K562 (cell line): ENCODE data around the gene ZNF155. TPM values are rescaled to one million over a fixed set of nuclear protein-coding genes. Genes with fewer than 3 reads are reported as not detected.

Experiments used
- ARID1B ChIP-seq: fragments of 450-650 bp; IDR thresholded peaks from 2 replicates; pipeline ENCODE4 v1.6.1; 2016; ENCODE audit warnings: antibody characterized with exemption, mild to moderate bottlenecking, inconsistent platforms
- EHMT2 ChIP-seq: fragments of 450-650 bp; IDR thresholded peaks from 2 replicates; pipeline ENCODE4 v1.6.1; 2018; ENCODE audit warnings: antibody characterized with exemption
- ELF4 ChIP-seq: fragments of 450-650 bp; formaldehyde crosslinking; IDR thresholded peaks from 2 replicates; pipeline ENCODE4 v1.4.0; 2022; ENCODE audit warnings: missing genetic modification characterization
- GATAD2B ChIP-seq: fragments of 450-650 bp; IDR thresholded peaks from 2 replicates; pipeline ENCODE4 v1.6.1; 2017; ENCODE audit warnings: mild to moderate bottlenecking, borderline replicate concordance
- KAT7 ChIP-seq: sonication (generic); formaldehyde crosslinking; IDR thresholded peaks from 2 replicates; pipeline ENCODE4 v1.8.0; 2022; ENCODE audit warnings: missing genetic modification reagents, mild to moderate bottlenecking, borderline replicate concordance
- NELFE ChIP-seq: IDR thresholded peaks from 2 replicates; pipeline ENCODE4 v1.6.1; 2011; ENCODE audit warnings: mild to moderate bottlenecking; ENCODE audit not compliant: insufficient read depth, insufficient read length
- TCF7L2 ChIP-seq: fragments of 150-350 bp; IDR thresholded peaks from 2 replicates; pipeline ENCODE4 v1.6.1; 2016; ENCODE audit warnings: low read depth, mild to moderate bottlenecking, low read length, moderate library complexity
- THRB ChIP-seq: fragments of 450-650 bp; formaldehyde crosslinking; conservative IDR thresholded peaks from 2 replicates; pipeline ENCODE4 v1.4.0; 2022; ENCODE audit warnings: mild to moderate bottlenecking, missing genetic modification characterization
- ZBTB2 ChIP-seq: fragments of 450-650 bp; IDR thresholded peaks from 2 replicates; pipeline ENCODE4 v1.6.1; 2016; ENCODE audit warnings: antibody characterized with exemption
- ZBTB49 ChIP-seq: sonication (generic); formaldehyde crosslinking; IDR thresholded peaks from 2 replicates; pipeline ENCODE4 v1.8.0; 2022; ENCODE audit warnings: missing genetic modification reagents, mild to moderate bottlenecking, borderline replicate concordance
- ZNF146 ChIP-seq: IDR thresholded peaks from one replicate; pipeline ENCODE4 v1.6.1; 2018; ENCODE audit warnings: missing compliant biosample characterization; ENCODE audit not compliant: unreplicated experiment
- ZNF253 ChIP-seq: fragments of 250-450 bp; sonication (Bioruptor Pico); conservative IDR thresholded peaks from 2 replicates; pipeline ENCODE4 v1.6.1; 2021; ENCODE audit warnings: mild to moderate bottlenecking
- ZNF583 ChIP-seq: fragments of 250-450 bp; sonication (Bioruptor Pico); IDR thresholded peaks from 2 replicates; pipeline ENCODE4 v1.4.0; 2020
- polyA plus RNA-seq, 8 experiments: library from polyadenylated mRNA; depleted of rRNA in 4 of 8; stranded (reverse) in 5 of 8; unstranded in 3 of 8; fragments of >200 nt; fragmentation: Nextera tagmentation in 2 of 8; fragmentation: Illumina TruSeq in 1 of 8; extraction: Ambion mirVana in 2 of 8; extraction: Trizol in 1 of 8; gene quantifications; 2 replicates each; pipeline versions ENCODE4 v1.2.1 to v1.2.3, GENCODE V29; 2011 to 2014; ENCODE audit warnings: inconsistent platforms in 1 of 8, missing spikeins in 1 of 8
- total RNA-seq, 7 experiments: library from RNA; depleted of rRNA in 6 of 7; stranded (reverse); fragments of >200 nt in 6 of 7; fragmentation: Illumina TruSeq in 2 of 7; extraction: Trizol in 2 of 7; gene quantifications; 2 replicates each; pipeline versions ENCODE4 v1.2.1 to v1.2.3, GENCODE V29; 2011 to 2021; ENCODE audit warnings: low replicate concordance in 1 of 7
- TF ChIP-seq, protein P1 (sequence below), 2 experiments: fragments of 450-650 bp; IDR thresholded peaks; 2 replicates each; pipeline ENCODE4 v1.6.1; 2016; ENCODE audit warnings: mild to moderate bottlenecking in 2 of 2, borderline replicate concordance in 1 of 2, low read depth in 1 of 2, moderate library complexity in 1 of 2

ZNF155 gene
- total and polyA plus RNA-seq, 9 of the 15 experiments (the other 6 are each of a cell fraction or from before 2014, with no cell fraction given) = 0.09 to 0.76 (median 0.37) TPM

DNA sequence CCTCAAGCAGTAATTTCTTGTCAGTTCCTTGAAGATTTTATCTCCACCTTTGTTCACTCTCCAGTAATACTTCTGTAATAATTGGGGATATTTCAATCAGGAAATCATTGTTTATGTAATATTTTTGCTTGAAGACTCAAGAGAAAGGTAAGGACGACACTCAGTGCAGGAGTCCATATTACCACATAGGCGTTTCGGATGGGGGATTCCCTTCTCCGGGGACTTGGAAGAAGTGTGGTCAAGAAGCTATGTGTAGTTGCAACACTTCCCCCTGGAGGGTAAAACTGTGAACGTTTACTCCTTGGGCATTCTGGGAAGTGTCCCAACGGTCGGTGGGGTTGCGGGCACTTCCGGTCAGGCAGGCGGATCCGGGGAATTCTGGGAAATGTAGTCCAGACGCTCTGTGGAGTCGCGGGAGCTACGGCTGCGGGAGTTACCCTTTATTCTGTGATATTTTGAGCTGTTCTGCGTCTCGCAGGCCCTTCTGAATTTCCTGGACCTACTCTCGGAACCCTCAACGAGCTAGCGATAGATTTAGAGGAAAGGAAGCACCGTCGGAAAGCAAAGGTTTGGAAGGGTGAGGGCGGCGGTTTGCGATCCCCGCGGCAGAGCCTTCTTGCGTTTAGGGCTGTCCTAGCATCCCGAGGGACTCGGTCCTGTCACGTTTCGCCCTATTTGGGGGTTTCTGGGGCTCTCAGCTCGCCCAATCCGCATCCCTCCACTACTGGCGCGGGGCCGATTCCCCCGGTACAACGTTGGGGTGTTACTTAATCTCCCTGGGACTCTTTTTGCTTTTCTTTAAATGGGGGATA, 32.9 kb upstream of the ZNF155 start, which contains the start of gene ZNF221 (continued):
- TF ChIP-seq ZNF146 (CRISPR knock-in tag) = no peak
- peak; percentile 68; the same call in 1 of the 2 replicates for TF ChIP-seq TCF7L2
- no peak for TF ChIP-seq ZBTB49
- no peak for TF ChIP-seq ZNF583 (CRISPR knock-in tag)
- no peak for TF ChIP-seq ZBTB2
- TF ChIP-seq ARID1B = peak; percentile 30; the same call in 1 of the 2 replicates
- TF ChIP-seq ELF4 (CRISPR knock-in tag) = no peak
- TF ChIP-seq KAT7 (CRISPR knock-in tag) = no peak
- TF ChIP-seq NELFE = no peak
- no peak for TF ChIP-seq ZNF253 (CRISPR knock-in tag)
- no peak for TF ChIP-seq THRB
- peak; percentile 93 for TF ChIP-seq EHMT2
- TF ChIP-seq, protein P1, sequence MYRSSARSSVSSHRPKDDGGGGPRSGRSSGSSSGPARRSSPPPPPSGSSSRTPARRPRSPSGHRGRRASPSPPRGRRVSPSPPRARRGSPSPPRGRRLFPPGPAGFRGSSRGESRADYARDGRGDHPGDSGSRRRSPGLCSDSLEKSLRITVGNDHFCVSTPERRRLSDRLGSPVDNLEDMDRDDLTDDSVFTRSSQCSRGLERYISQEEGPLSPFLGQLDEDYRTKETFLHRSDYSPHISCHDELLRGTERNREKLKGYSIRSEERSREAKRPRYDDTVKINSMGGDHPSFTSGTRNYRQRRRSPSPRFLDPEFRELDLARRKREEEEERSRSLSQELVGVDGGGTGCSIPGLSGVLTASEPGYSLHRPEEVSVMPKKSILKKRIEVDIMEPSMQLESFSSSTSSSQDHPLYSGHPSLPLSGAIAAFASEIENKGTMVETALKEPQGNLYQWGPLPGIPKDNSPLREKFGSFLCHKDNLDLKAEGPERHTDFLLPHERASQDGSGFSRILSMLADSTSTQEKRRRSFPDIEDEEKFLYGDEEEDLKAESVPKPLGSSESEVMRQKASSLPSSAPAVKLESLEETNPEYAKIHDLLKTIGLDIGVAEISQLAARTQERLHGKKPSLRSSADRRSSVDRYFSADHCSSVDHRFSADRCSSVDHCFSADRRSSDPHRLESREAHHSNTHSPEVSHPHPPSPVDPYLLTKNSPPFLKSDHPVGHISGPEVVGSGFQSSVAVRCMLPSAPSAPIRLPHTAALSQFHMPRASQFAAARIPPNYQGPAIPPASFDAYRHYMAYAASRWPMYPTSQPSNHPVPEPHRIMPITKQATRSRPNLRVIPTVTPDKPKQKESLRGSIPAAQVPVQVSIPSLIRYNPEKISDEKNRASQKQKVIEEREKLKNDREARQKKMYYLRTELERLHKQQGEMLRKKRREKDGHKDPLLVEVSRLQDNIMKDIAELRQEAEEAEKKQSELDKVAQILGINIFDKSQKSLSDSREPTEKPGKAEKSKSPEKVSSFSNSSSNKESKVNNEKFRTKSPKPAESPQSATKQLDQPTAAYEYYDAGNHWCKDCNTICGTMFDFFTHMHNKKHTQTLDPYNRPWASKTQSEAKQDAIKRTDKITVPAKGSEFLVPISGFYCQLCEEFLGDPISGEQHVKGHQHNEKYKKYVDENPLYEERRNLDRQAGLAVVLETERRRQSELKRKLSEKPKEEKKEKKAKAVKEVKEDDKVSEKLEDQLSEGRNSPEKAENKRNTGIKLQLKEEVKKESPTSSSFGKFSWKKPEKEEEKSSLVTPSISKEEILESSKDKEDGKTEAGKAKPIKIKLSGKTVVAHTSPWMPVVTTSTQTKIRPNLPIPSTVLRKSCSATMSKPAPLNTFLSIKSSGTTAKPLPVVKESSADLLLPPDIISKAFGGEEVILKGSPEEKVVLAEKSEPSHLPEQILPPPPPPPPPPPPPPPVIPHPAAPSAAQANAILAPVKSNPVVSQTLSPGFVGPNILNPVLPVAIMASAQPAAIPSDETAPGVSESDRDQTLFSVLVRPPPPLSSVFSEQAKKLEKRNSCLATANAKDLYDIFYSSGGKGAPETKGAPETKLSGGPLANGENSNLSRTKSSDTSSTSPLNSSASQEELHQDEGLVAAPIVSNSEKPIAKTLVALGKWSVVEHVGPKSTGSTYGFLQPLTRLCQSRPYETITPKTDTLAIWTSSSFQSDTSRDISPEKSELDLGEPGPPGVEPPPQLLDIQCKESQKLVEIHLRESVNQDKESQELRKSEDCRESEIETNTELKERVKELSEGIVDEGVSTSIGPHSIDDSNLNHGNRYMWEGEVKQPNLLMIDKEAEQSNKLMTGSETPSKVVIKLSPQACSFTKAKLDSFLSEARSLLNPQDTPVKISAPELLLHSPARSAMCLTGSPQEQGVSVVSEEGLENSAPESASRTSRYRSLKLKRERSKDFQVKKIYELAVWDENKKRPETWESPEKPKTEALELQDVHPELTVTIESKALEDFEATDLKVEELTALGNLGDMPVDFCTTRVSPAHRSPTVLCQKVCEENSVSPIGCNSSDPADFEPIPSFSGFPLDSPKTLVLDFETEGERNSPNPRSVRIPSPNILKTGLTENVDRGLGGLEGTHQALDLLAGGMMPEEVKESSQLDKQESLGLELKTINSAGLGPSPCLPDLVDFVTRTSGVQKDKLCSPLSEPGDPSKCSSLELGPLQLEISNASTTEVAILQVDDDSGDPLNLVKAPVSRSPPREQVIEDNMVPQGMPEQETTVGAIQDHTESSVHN (IDR thresholded peaks at IDR 0.05; ENCODE audit: borderline replicate concordance in 1 of 2, low read depth in 1 of 2) = peak in 1 of 2 experiments; percentile 21; a peak in 1 of 4 replicates
- peak; percentile 43; the same call in 1 of the 2 replicates for TF ChIP-seq GATAD2B
